ENCODE measurements around the gene FARP1. TPM values are rescaled to one million over a fixed set of nuclear protein-coding genes. Genes with fewer than 3 reads are reported as not detected.

Gene FARP1
- total and polyA plus RNA-seq, 2 of the 13 experiments (the other 11 are each of a cell fraction or from before 2014, with no cell fraction given), result 70.6 to 126 TPM

- no peak for TF ChIP-seq ZBTB2 (CRISPR knock-in tag; IDR thresholded peaks at IDR 0.05; ENCODE audit: low read depth)
- TF ChIP-seq ZNF180 (CRISPR knock-in tag; IDR thresholded peaks at IDR 0.05; ENCODE audit: borderline replicate concordance, low read depth), result no peak
- peak; percentile 62; the same call in 1 of the 2 replicates for TF ChIP-seq GABPB1 (CRISPR knock-in tag; IDR thresholded peaks at IDR 0.05)
- no peak for TF ChIP-seq RBM39 (IDR thresholded peaks at IDR 0.05; ENCODE audit: low read depth, low read length, poor library complexity, severe bottlenecking)
- TF ChIP-seq HMGA1 (CRISPR knock-in tag; conservative IDR thresholded peaks at IDR 0.05), result no peak
- TF ChIP-seq MXD4 (CRISPR knock-in tag; IDR thresholded peaks at IDR 0.05), result 0 out of 2 replicates have a peak, but pooled peaks have one; percentile 35
- TF ChIP-seq RERE (CRISPR knock-in tag; IDR thresholded peaks at IDR 0.05; ENCODE audit: low read depth), result no peak
- TF ChIP-seq ZNF792 (CRISPR knock-in tag; IDR thresholded peaks at IDR 0.05), result 0 out of 2 replicates have a peak, but pooled peaks have one; percentile 29
- peak; percentile 96 for TF ChIP-seq RARA (CRISPR knock-in tag; IDR thresholded peaks at IDR 0.05)
- 0 out of 2 replicates have a peak, but pooled peaks have one; percentile 48 for TF ChIP-seq ZNF747 (CRISPR knock-in tag; IDR thresholded peaks at IDR 0.05; ENCODE audit: borderline replicate concordance)
- no peak for TF ChIP-seq BRD4 (CRISPR knock-in tag; IDR thresholded peaks at IDR 0.05)
- TF ChIP-seq SIN3B (IDR thresholded peaks at IDR 0.05; ENCODE audit: low read length), result no peak
- no peak for TF ChIP-seq EZH2 (conservative IDR thresholded peaks at IDR 0.05; ENCODE audit: low read depth, low read length)
- TF ChIP-seq ETS1 (CRISPR knock-in tag; IDR thresholded peaks at IDR 0.05), result no peak
- no peak for TF ChIP-seq CREB3 (CRISPR knock-in tag; IDR thresholded peaks at IDR 0.05)
- no peak for TF ChIP-seq ZNF557 (CRISPR knock-in tag; IDR thresholded peaks at IDR 0.05)
- peak; percentile 95 for TF ChIP-seq FOSL2 (CRISPR knock-in tag; IDR thresholded peaks at IDR 0.05)
- TF ChIP-seq MAFK (conservative IDR thresholded peaks at IDR 0.05 in 1 of 2, IDR thresholded peaks at IDR 0.05 in 1 of 2; ENCODE audit: low read length in 2 of 2), result no peak
These were observed 30.7 kb downstream of the FARP1 start (continued) for GRCh38 chr13:98173431-98174152.

All from HepG2 (cell line).